ENCODE data around the gene CDHR3. TPM values are rescaled to one million over a fixed set of nuclear protein-coding genes. Genes with fewer than 3 reads are reported as not detected.
A peak's percentile ranks its signal among the peaks of the same experiment; 100 is the strongest.

CDHR3 gene
- total RNA-seq, 4 donors from 2014 or later, result 4.3 to 29.5 (median 27.0) TPM

DNA sequence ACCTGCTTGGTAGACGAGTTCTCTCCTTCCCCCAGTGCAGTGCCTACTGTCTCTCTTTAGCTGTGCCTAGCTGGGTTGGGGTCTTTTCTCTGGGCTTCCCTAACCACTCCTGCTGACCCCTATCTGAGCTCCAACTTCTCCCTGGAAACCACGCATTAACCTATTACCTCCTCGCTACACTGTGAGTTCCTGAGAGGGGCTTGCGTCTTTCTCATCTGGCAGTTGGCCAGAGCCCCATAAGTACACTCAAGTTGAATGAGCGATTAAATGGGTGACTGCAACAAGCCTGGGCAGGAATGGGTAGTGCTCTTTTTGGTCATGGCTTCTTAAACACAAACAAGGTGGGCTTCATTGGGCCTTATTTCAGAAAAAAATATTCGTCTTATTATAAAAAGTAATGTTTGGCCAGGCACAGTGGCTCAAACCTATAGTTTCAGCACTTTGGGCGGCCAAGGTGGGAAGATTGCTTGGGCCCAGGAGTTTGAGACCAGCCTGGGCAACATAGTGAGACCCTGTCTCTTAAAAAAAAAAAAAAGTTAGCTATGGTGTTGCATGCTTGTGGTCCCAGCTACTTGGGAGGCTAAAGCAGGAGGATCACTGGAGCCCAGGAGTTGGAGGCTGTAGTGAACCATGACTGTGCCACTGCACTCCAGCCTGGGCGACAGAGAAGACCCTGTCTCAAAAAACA lies 107.6 kb downstream of the CDHR3 start:
- H3K27me3 ChIP-seq, result no peaks in the 10 kb centered on the region
- peak overlapping the region; percentile 25 to 89 (median 82) for H3K27ac ChIP-seq
- 93% methylated on average over 7 of the region's 8 CpGs; no CpG with 5 or more reads in 1 of the 2 donors for WGBS, 2 donors (ENCODE audit: low coverage in 1 of 2)
- TF ChIP-seq, protein P1, sequence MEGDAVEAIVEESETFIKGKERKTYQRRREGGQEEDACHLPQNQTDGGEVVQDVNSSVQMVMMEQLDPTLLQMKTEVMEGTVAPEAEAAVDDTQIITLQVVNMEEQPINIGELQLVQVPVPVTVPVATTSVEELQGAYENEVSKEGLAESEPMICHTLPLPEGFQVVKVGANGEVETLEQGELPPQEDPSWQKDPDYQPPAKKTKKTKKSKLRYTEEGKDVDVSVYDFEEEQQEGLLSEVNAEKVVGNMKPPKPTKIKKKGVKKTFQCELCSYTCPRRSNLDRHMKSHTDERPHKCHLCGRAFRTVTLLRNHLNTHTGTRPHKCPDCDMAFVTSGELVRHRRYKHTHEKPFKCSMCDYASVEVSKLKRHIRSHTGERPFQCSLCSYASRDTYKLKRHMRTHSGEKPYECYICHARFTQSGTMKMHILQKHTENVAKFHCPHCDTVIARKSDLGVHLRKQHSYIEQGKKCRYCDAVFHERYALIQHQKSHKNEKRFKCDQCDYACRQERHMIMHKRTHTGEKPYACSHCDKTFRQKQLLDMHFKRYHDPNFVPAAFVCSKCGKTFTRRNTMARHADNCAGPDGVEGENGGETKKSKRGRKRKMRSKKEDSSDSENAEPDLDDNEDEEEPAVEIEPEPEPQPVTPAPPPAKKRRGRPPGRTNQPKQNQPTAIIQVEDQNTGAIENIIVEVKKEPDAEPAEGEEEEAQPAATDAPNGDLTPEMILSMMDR (IDR thresholded peaks at IDR 0.05), result no peak
- TF ChIP-seq POLR2A (IDR thresholded peaks at IDR 0.05) (no peak), EP300 (IDR thresholded peaks at IDR 0.05) (no peak), POLR2AphosphoS5 (IDR thresholded peaks at IDR 0.05) (no peak)
- no peak overlapping the region for H3K4me3 ChIP-seq
- H3K4me1 ChIP-seq, result peaks cover 9 to 93% (median 40%) of the 10 kb centered on the region in 3 donors
- no peak for ATAC-seq
- H3K9me3 ChIP-seq, result no peaks in the 10 kb centered on the region
- H3K36me3 ChIP-seq, result no peaks in the 10 kb centered on the region

DNA sequence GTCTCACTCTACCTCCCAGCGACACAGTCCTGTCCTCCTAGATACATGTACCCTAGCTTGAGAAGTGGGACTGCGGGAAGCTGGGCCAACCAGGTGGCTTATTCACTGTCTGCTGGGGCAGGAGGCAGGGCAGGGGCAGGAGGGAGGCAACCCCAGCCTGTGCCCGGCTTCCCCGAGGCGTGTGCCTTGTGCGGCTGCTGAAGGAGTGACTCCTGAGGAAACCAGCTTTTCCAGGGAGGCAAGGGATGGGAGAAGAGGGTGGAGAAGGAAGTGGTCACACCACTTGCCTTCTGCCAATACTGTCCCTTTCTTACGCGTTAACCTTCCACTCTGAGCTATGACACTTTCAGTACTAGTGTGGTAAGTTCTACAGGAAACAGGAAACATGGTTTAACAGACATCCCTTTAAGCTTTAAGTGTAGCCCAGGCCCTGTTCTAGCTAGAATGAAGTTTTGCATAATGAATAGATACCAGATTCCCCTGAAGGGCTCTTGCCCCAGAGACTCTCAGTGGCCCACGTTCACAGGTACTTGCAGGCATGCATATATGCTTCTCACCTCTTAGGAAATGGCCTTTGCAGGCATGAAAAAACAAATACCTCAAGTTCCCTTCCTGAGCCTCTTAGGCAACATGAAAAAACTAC lies 108.4 kb downstream of the CDHR3 start:
- TF ChIP-seq POLR2A (IDR thresholded peaks at IDR 0.05) (no peak), POLR2AphosphoS5 (IDR thresholded peaks at IDR 0.05) (no peak), EP300 (IDR thresholded peaks at IDR 0.05) (no peak)
- TF ChIP-seq, protein P1 (IDR thresholded peaks at IDR 0.05), result no peak
- H3K36me3 ChIP-seq, result no peaks in the 10 kb centered on the region
- no peak overlapping the region for H3K4me3 ChIP-seq
- H3K27ac ChIP-seq, result peak overlapping the region; percentile 17 to 89 (median 82)
- ATAC-seq, result peak; percentile 44
- WGBS, 2 donors (ENCODE audit: low coverage in 1 of 2), result 63 to 78% methylated on average over 2 to 7 of the region's 9 CpGs
- H3K27me3 ChIP-seq, result no peaks in the 10 kb centered on the region
- H3K9me3 ChIP-seq, result no peaks in the 10 kb centered on the region
- H3K4me1 ChIP-seq, result peaks cover 15 to 93% (median 36%) of the 10 kb centered on the region in 3 donors

DNA sequence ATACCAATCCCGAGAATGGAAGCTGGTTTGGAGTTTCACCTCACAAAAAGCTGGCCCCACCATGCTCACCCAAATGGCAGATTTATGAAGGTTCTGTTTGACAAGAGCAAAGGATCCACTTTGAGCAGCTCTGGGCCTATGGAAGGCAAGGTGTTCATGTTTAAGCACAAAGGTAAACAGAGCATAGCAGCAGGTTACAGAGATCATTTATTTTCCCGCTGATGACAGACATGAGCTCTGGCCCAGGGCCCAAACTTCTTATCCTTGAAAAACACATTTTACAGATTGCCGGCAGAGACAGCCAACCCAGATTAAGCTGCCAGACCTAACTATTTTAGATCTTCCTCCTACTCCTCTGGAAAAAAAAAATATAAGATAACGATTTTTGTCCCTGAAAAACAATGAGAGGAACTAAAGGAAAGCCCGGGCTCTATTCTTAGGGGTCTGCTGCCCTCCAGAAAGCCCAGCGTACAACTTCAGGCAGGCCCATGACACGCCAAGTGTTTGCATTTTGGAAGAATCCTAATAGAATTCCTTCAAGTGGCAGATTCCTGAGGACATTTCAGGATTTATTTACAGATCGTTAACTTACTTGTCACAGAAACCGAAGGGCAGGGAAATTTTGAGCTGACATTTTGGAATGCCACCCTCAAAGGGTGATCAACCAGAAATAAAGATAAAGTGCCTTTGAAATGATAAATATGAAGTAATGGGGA lies 109.1 kb downstream of the CDHR3 start:
- peak; percentile 37 for ATAC-seq
- Histone ChIP-seq H3K4me3 (no peak overlapping the region), H3K27me3 (no peaks in the 10 kb centered on the region), H3K36me3 (no peaks in the 10 kb centered on the region), H3K27ac (peak overlapping the region; percentile 17 to 89 (median 82)), H3K4me1 (peaks cover 15 to 97% (median 36%) of the 10 kb centered on the region in 3 donors), H3K9me3 (no peaks in the 10 kb centered on the region)
- 9 to 17% methylated on average over 7 to 9 of the region's 9 CpGs for WGBS, 2 donors (ENCODE audit: low coverage in 1 of 2)
- TF ChIP-seq, protein P1 (IDR thresholded peaks at IDR 0.05), result no peak
- TF ChIP-seq POLR2A (IDR thresholded peaks at IDR 0.05) (no peak), POLR2AphosphoS5 (IDR thresholded peaks at IDR 0.05) (no peak), EP300 (IDR thresholded peaks at IDR 0.05) (no peak)

DNA sequence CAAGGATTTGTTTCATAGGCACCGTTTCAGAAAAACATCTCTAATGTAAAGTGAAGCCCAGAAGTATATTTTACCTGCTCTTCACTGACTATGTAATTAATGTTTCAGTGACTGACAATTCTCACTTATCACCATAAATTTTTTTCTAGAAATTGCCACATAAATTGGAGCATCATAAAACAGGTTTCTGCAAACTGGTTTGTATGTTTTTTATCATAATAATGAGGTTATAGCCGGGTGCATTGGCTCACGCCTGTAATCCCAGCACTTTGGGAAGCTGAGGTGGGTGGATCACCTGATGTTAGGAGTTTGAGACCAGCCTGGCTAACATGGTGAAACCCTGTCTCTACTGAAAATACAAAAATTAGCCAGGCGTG lies 109.6 kb downstream of the CDHR3 start:
- Histone ChIP-seq H3K4me3 (no peak overlapping the region), H3K9me3 (no peaks in the 10 kb centered on the region), H3K4me1 (peaks cover 15 to 95% (median 36%) of the 10 kb centered on the region in 3 donors), H3K27me3 (no peaks in the 10 kb centered on the region), H3K27ac (peak overlapping the region; percentile 11 to 89 (median 82)), H3K36me3 (no peaks in the 10 kb centered on the region)
- no peak for TF ChIP-seq POLR2AphosphoS5 (IDR thresholded peaks at IDR 0.05)
- no peak for TF ChIP-seq POLR2A (IDR thresholded peaks at IDR 0.05)
- no peak for TF ChIP-seq EP300 (IDR thresholded peaks at IDR 0.05)
- TF ChIP-seq, protein P1 (IDR thresholded peaks at IDR 0.05), result no peak
- WGBS, 2 donors (ENCODE audit: low coverage in 1 of 2), result 68 to 70% methylated on average over 4 of the region's 4 CpGs
- ATAC-seq, result no peak

Data from gastroesophageal sphincter (tissue), 4 donors.